ENCODE measurements around the gene UQCRHL. TPM values are rescaled to one million over a fixed set of nuclear protein-coding genes. Genes with fewer than 3 reads are reported as not detected.

UQCRHL gene
- total RNA-seq, 4 donors from 2014 or later, result 0.59 to 1.9 (median 1.0) TPM; not detected in 1

- no peak for TF ChIP-seq POLR2A (IDR thresholded peaks at IDR 0.05)
- TF ChIP-seq CTCF (IDR thresholded peaks at IDR 0.05), result no peak
- Histone ChIP-seq H3K4me3 (no peak overlapping the region), H3K27me3 (no peaks in the 10 kb centered on the region), H3K36me3 (no peaks in the 10 kb centered on the region), H3K9me3 (no peaks in the 10 kb centered on the region), H3K27ac (no peak overlapping the region), H3K4me1 (no peaks in the 10 kb centered on the region)
- intact Hi-C loops (cut with DNase I; ENCODE audit: low total_unique reads), result no loop called here
- no peak for DNase-seq
Observed at GRCh38 chr1:15788624-15789301, 18.7 kb downstream of the UQCRHL start.

- TF ChIP-seq CTCF (IDR thresholded peaks at IDR 0.05) (no peak), POLR2A (IDR thresholded peaks at IDR 0.05) (no peak)
- intact Hi-C loops (cut with DNase I; ENCODE audit: low total_unique reads), result no loop called here
- no peaks in the 10 kb centered on the region for H3K4me1 ChIP-seq
- no peaks in the 10 kb centered on the region for H3K36me3 ChIP-seq
- H3K27me3 ChIP-seq, result no peaks in the 10 kb centered on the region
- H3K4me3 ChIP-seq, result no peak overlapping the region
- no peaks in the 10 kb centered on the region for H3K9me3 ChIP-seq
- peak overlapping the region in 1 of 2 donors; percentile 4 for H3K27ac ChIP-seq
- no peak for DNase-seq
Observed at GRCh38 chr1:15786581-15786980, 20.9 kb downstream of the UQCRHL start.

- no peak for DNase-seq
- no peaks in the 10 kb centered on the region for H3K36me3 ChIP-seq
- intact Hi-C loops (cut with DNase I; ENCODE audit: low total_unique reads), result no loop called here
- no peak overlapping the region for H3K4me3 ChIP-seq
- H3K4me1 ChIP-seq, result no peaks in the 10 kb centered on the region
- no peaks in the 10 kb centered on the region for H3K9me3 ChIP-seq
- no peak for TF ChIP-seq CTCF (IDR thresholded peaks at IDR 0.05)
- TF ChIP-seq POLR2A (IDR thresholded peaks at IDR 0.05), result no peak
- no peaks in the 10 kb centered on the region for H3K27me3 ChIP-seq
- no peak overlapping the region for H3K27ac ChIP-seq
Observed at GRCh38 chr1:15785683-15786082, 21.8 kb downstream of the UQCRHL start.

GRCh38 chr1:15777909-15778707 is 29.3 kb downstream of the UQCRHL start:
- intact Hi-C loops (cut with DNase I; ENCODE audit: low total_unique reads), result no loop called here
- Histone ChIP-seq H3K4me3 (no peak overlapping the region), H3K27me3 (no peaks in the 10 kb centered on the region), H3K36me3 (no peaks in the 10 kb centered on the region), H3K27ac (no peak overlapping the region), H3K9me3 (no peaks in the 10 kb centered on the region), H3K4me1 (no peaks in the 10 kb centered on the region)
- no peak for TF ChIP-seq POLR2A (IDR thresholded peaks at IDR 0.05)
- no peak for TF ChIP-seq CTCF (IDR thresholded peaks at IDR 0.05)
- DNase-seq, result no peak

- Histone ChIP-seq H3K36me3 (no peaks in the 10 kb centered on the region), H3K27ac (no peak overlapping the region), H3K9me3 (no peaks in the 10 kb centered on the region), H3K4me3 (no peak overlapping the region), H3K27me3 (no peaks in the 10 kb centered on the region), H3K4me1 (no peaks in the 10 kb centered on the region)
- DNase-seq, result no peak
- intact Hi-C loops (cut with DNase I; ENCODE audit: low total_unique reads), result no loop called here
- TF ChIP-seq POLR2A (IDR thresholded peaks at IDR 0.05) (no peak), CTCF (IDR thresholded peaks at IDR 0.05) (no peak)
Observed at GRCh38 chr1:15775706-15776105, 31.7 kb downstream of the UQCRHL start.

Data from uterus (tissue), 4 donors.